K562 (cell line): ENCODE data around the gene ANKRD44. TPM values are rescaled to one million over a fixed set of nuclear protein-coding genes. Genes with fewer than 3 reads are reported as not detected.

ENCODE experiments used
- BHLHE40 ChIP-seq: IDR thresholded peaks from 2 replicates; pipeline ENCODE4 v1.6.1; 2011; ENCODE audit warnings: low read length, improper control_type of control experiment
- DIDO1 ChIP-seq: fragments of 450-650 bp; IDR thresholded peaks from 2 replicates; pipeline ENCODE4 v1.6.1; 2016; ENCODE audit warnings: low read depth, missing biosample characterization, missing genetic modification characterization
- HDAC6 ChIP-seq: IDR thresholded peaks from 2 replicates; pipeline ENCODE4 v1.6.1; 2012; ENCODE audit warnings: low read depth, mild to moderate bottlenecking, control low read depth, inconsistent platforms, low read length, moderate library complexity
- MTA3 ChIP-seq: fragments of 450-650 bp; formaldehyde crosslinking; IDR thresholded peaks from 2 replicates; pipeline ENCODE4 v1.6.1; 2017; ENCODE audit warnings: mild to moderate bottlenecking, borderline replicate concordance
- NRF1 ChIP-seq, 2 experiments: fragments of 450-650 bp; IDR thresholded peaks in 1 of 2; conservative IDR thresholded peaks in 1 of 2; 2 replicates each; pipeline ENCODE4 v1.6.1; 2014; ENCODE audit warnings: mild to moderate bottlenecking in 2 of 2
- PHF8 ChIP-seq: fragments of 200-600 bp; sonication (generic); IDR thresholded peaks from 2 replicates; pipeline ENCODE4 v1.6.1; 2012; ENCODE audit warnings: mixed run types, mild to moderate bottlenecking, inconsistent platforms, low read length, moderate library complexity, borderline replicate concordance
- RFX5 ChIP-seq: IDR thresholded peaks from 2 replicates; pipeline ENCODE4 v1.6.1; 2011; ENCODE audit warnings: low read depth, mild to moderate bottlenecking, improper control_type of control experiment, low read length
- SMC3 ChIP-seq: conservative IDR thresholded peaks from 2 replicates; pipeline ENCODE4 v1.6.1; 2011; ENCODE audit warnings: low read depth, low read length, improper control_type of control experiment; ENCODE audit not compliant: insufficient read depth
- TCF7L2 ChIP-seq: fragments of 150-350 bp; IDR thresholded peaks from 2 replicates; pipeline ENCODE4 v1.6.1; 2016; ENCODE audit warnings: low read depth, mild to moderate bottlenecking, low read length, moderate library complexity
- polyA plus RNA-seq, 8 experiments: library from polyadenylated mRNA; depleted of rRNA in 4 of 8; stranded (reverse) in 5 of 8; unstranded in 3 of 8; fragments of >200 nt; fragmentation: Nextera tagmentation in 2 of 8; fragmentation: Illumina TruSeq in 1 of 8; extraction: Ambion mirVana in 2 of 8; extraction: Trizol in 1 of 8; gene quantifications; 2 replicates each; pipeline versions ENCODE4 v1.2.1 to v1.2.3, GENCODE V29; 2011 to 2014; ENCODE audit warnings: inconsistent platforms in 1 of 8, missing spikeins in 1 of 8
- total RNA-seq, 7 experiments: library from RNA; depleted of rRNA in 6 of 7; stranded (reverse); fragments of >200 nt in 6 of 7; fragmentation: Illumina TruSeq in 2 of 7; extraction: Trizol in 2 of 7; gene quantifications; 2 replicates each; pipeline versions ENCODE4 v1.2.1 to v1.2.3, GENCODE V29; 2011 to 2021; ENCODE audit warnings: low replicate concordance in 1 of 7
- TF ChIP-seq, protein P1 (sequence below): fragments of 250-450 bp; sonication (Bioruptor Pico); IDR thresholded peaks from 2 replicates; pipeline ENCODE4 v1.4.0; 2020
- TF ChIP-seq, protein P2 (sequence below): fragments of 450-650 bp; IDR thresholded peaks from 2 replicates; pipeline ENCODE4 v1.6.1; 2016
- TF ChIP-seq, protein P3 (sequence below): IDR thresholded peaks from 2 replicates; pipeline ENCODE4 v1.6.1; 2011; ENCODE audit not compliant: insufficient read length; ENCODE audit errors: extremely low read depth
- TF ChIP-seq, protein P4 (sequence below), 2 experiments: fragments of 450-650 bp; formaldehyde crosslinking in 1 of 2; IDR thresholded peaks; 2 replicates each; pipeline versions ENCODE4 v1.4.0 to v1.6.1; 2014 to 2020; ENCODE audit warnings: mild to moderate bottlenecking in 2 of 2, borderline replicate concordance in 1 of 2, low read depth in 1 of 2
- TF ChIP-seq, protein P5 (sequence below), 2 experiments: fragments of 250-450 bp in 1 of 2; fragments of 450-650 bp in 1 of 2; sonication (Bioruptor Pico) in 1 of 2; IDR thresholded peaks; 2 replicates each; pipeline versions ENCODE4 v1.6.1 to v1.8.0; 2016 to 2021; ENCODE audit warnings: mild to moderate bottlenecking in 2 of 2, moderate library complexity in 2 of 2, missing compliant biosample characterization in 1 of 2, missing genetic modification characterization in 1 of 2

ANKRD44 gene
- total and polyA plus RNA-seq, 9 of the 15 experiments (the other 6 are each of a cell fraction or from before 2014, with no cell fraction given): 0.03 to 0.64 (median 0.07) TPM; not detected in 3

DNA sequence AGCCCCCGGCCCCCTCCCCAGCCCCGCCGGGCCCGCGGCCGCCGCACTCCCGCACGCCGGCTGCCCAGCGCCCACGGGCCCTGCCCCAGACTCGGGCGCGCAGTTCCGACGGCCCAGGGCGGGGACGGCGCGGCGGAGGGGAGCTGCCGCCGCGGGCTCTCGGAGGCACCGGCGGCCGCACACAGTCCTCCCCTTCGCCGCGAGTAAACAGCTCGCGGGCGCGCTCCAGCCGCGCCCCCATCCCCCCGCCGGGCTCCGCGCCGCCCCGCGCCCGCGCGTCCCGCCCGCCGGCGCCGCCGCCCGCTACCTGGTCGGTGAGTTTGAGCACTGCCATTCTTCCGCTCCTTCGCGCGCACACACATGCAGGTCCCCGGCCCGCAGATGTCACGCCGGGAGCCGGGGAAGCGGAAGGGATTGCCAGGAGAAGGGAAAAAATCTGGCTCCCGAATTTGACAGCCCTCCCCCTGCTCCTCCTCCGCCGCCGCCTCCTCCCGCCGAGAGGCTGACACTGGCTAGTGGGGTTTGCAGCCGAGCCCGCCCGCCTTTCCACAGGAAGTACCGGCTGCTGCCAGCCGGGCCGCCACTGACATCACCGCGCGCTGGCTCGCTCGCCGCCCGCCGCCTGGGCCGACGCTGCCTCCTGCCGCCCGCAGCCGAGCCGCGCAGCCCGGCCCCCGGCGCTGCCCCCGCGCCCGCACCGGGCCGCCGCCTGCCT lies at the start of gene ANKRD44 (continued):
- TF ChIP-seq DIDO1 (tag): no peak
- TF ChIP-seq MTA3: no peak
- TF ChIP-seq, protein P1, sequence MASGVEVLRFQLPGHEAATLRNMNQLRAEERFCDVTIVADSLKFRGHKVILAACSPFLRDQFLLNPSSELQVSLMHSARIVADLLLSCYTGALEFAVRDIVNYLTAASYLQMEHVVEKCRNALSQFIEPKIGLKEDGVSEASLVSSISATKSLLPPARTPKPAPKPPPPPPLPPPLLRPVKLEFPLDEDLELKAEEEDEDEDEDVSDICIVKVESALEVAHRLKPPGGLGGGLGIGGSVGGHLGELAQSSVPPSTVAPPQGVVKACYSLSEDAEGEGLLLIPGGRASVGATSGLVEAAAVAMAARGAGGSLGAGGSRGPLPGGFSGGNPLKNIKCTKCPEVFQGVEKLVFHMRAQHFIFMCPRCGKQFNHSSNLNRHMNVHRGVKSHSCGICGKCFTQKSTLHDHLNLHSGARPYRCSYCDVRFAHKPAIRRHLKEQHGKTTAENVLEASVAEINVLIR (CRISPR knock-in tag): no peak
- 0 out of 2 replicates have a peak, but pooled peaks have one; percentile 16 for TF ChIP-seq SMC3
- no peak for TF ChIP-seq NRF1 (conservative IDR thresholded peaks at IDR 0.05 in 1 of 2, IDR thresholded peaks at IDR 0.05 in 1 of 2)
- TF ChIP-seq, protein P2, sequence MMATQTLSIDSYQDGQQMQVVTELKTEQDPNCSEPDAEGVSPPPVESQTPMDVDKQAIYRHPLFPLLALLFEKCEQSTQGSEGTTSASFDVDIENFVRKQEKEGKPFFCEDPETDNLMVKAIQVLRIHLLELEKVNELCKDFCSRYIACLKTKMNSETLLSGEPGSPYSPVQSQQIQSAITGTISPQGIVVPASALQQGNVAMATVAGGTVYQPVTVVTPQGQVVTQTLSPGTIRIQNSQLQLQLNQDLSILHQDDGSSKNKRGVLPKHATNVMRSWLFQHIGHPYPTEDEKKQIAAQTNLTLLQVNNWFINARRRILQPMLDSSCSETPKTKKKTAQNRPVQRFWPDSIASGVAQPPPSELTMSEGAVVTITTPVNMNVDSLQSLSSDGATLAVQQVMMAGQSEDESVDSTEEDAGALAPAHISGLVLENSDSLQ: no peak
- no peak for TF ChIP-seq RFX5
- TF ChIP-seq BHLHE40: no peak
- TF ChIP-seq, protein P3, sequence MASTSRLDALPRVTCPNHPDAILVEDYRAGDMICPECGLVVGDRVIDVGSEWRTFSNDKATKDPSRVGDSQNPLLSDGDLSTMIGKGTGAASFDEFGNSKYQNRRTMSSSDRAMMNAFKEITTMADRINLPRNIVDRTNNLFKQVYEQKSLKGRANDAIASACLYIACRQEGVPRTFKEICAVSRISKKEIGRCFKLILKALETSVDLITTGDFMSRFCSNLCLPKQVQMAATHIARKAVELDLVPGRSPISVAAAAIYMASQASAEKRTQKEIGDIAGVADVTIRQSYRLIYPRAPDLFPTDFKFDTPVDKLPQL: no peak
- TF ChIP-seq, protein P4, sequence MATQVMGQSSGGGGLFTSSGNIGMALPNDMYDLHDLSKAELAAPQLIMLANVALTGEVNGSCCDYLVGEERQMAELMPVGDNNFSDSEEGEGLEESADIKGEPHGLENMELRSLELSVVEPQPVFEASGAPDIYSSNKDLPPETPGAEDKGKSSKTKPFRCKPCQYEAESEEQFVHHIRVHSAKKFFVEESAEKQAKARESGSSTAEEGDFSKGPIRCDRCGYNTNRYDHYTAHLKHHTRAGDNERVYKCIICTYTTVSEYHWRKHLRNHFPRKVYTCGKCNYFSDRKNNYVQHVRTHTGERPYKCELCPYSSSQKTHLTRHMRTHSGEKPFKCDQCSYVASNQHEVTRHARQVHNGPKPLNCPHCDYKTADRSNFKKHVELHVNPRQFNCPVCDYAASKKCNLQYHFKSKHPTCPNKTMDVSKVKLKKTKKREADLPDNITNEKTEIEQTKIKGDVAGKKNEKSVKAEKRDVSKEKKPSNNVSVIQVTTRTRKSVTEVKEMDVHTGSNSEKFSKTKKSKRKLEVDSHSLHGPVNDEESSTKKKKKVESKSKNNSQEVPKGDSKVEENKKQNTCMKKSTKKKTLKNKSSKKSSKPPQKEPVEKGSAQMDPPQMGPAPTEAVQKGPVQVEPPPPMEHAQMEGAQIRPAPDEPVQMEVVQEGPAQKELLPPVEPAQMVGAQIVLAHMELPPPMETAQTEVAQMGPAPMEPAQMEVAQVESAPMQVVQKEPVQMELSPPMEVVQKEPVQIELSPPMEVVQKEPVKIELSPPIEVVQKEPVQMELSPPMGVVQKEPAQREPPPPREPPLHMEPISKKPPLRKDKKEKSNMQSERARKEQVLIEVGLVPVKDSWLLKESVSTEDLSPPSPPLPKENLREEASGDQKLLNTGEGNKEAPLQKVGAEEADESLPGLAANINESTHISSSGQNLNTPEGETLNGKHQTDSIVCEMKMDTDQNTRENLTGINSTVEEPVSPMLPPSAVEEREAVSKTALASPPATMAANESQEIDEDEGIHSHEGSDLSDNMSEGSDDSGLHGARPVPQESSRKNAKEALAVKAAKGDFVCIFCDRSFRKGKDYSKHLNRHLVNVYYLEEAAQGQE (IDR thresholded peaks at IDR 0.05; ENCODE audit: borderline replicate concordance): peak; percentile 39; the same call in 1 of the 2 replicates
- TF ChIP-seq, protein P4 (CRISPR knock-in tag; IDR thresholded peaks at IDR 0.05; ENCODE audit: low read depth): no peak
- TF ChIP-seq, protein P5, sequence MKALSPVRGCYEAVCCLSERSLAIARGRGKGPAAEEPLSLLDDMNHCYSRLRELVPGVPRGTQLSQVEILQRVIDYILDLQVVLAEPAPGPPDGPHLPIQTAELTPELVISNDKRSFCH (CRISPR knock-in tag; IDR thresholded peaks at IDR 0.05): no peak
- TF ChIP-seq, protein P5 (tag; IDR thresholded peaks at IDR 0.05): no peak
- TF ChIP-seq HDAC6: no peak
- TF ChIP-seq PHF8: peak; percentile 18; the same call in 1 of the 2 replicates
- TF ChIP-seq TCF7L2: no peak
